Activated naive CD8-positive, alpha-beta T cell treated with anti-CD3 and anti-CD28 coated beads, Interleukin-2, amount 10 ng/mL, durations not matched to agents 7 days and 5 days (primary cell): ENCODE measurements around the gene RASAL1. TPM values are rescaled to one million over a fixed set of nuclear protein-coding genes. Genes with fewer than 3 reads are reported as not detected.
A peak's percentile ranks its signal among the peaks of the same experiment; 100 is the strongest.
"Not testable (repeated sequence)": the region's sequence is repeated elsewhere in the genome, so short reads cannot be mapped to it uniquely, and the experiment has no call there.

Experiments used
- ATAC-seq: fragments of 150-1000 bp; cut with Tn5 transposase; one replicate; pipeline ENCODE4 v1.10.0; 2021; ENCODE audit warnings: low read depth, moderate library complexity
- POLR2A ChIA-PET: fragments of 350-600 bp; sonication (Branson Sonifier 250); formaldehyde crosslinking; loops from one replicate; lab custom pipeline; 2021; ENCODE audit warnings: antibody characterized with exemption; lab: Charles Lee
- DNase-seq: peaks from one replicate; pipeline ENCODE4 v3.0.0; 2021
- H3K27ac Mint-ChIP-seq: one replicate; pipeline ENCODE4 v1.8.0; 2022; ENCODE audit warnings: mild to moderate bottlenecking, mixed read lengths
- H3K27me3 Mint-ChIP-seq: one replicate; pipeline ENCODE4 v1.8.0; 2022; ENCODE audit warnings: mild to moderate bottlenecking, moderate library complexity, mixed read lengths
- H3K36me3 Mint-ChIP-seq: one replicate; pipeline ENCODE4 v1.8.0; 2021; ENCODE audit warnings: mild to moderate bottlenecking, mixed read lengths
- H3K4me1 Mint-ChIP-seq: one replicate; pipeline ENCODE4 v1.8.0; 2021; ENCODE audit warnings: mixed read lengths
- H3K4me3 Mint-ChIP-seq: one replicate; pipeline ENCODE4 v1.8.0; 2022; ENCODE audit warnings: mild to moderate bottlenecking, moderate library complexity, mixed read lengths
- H3K9me3 Mint-ChIP-seq: one replicate; pipeline ENCODE4 v1.8.0; 2021; ENCODE audit warnings: mixed read lengths
- total RNA-seq, 2 experiments: library from RNA; stranded (reverse); gene quantifications; one replicate each; pipeline ENCODE4 v1.2.3, GENCODE V29; 2021

Gene RASAL1
- total RNA-seq, 2 experiments from 2014 or later = 1.0 to 2.3 TPM

GRCh38 chr12:113143959-113144358 lies 8.4 kb upstream of the RASAL1 start:
- Mint-ChIP-seq H3K4me3 (no peak overlapping the region), H3K4me1 (no peaks in the 10 kb centered on the region), H3K27ac (no peak overlapping the region), H3K9me3 (no peaks in the 10 kb centered on the region), H3K36me3 (no peaks in the 10 kb centered on the region), H3K27me3 (peaks cover 17% of the 10 kb centered on the region)
- ATAC-seq = no peak
- no peak for DNase-seq
- POLR2A ChIA-PET = no interaction called here

DNA sequence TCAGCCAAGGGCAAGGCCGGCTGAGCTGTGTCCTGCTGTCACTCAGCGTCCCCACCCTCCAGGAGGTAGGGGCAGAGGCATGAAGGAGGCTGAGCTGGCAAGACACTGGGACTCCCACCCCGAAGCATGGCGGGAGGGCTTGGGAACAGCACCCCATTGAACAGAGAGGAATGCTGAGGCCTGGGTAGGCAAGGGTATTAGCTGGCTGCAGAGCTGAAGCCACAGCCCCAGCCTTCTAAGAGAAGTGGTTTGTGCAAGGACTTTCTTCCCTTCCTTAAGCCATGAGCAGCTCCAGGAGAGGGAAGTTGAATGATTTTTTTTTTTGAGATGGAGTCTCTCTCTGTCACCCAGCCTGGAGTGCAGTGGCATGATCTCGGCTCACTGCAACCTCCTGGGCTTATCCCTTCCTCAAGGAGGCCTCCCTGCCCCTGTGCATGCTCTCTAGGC lies 7.3 kb upstream of the RASAL1 start:
- no peaks in the 10 kb centered on the region for H3K36me3 Mint-ChIP-seq
- POLR2A ChIA-PET = no interaction called here
- H3K9me3 Mint-ChIP-seq = no peaks in the 10 kb centered on the region
- no peak for ATAC-seq
- peaks cover 11% of the 10 kb centered on the region for H3K27me3 Mint-ChIP-seq
- H3K4me3 Mint-ChIP-seq = no peak overlapping the region
- H3K27ac Mint-ChIP-seq = no peak overlapping the region
- H3K4me1 Mint-ChIP-seq = no peaks in the 10 kb centered on the region
- no peak for DNase-seq

GRCh38 chr12:113142173-113142885 lies 6.8 kb upstream of the RASAL1 start:
- no peak overlapping the region for H3K27ac Mint-ChIP-seq
- peaks cover 7% of the 10 kb centered on the region for H3K27me3 Mint-ChIP-seq
- DNase-seq (no peak), ATAC-seq (no peak)
- H3K4me1 Mint-ChIP-seq = no peaks in the 10 kb centered on the region
- H3K36me3 Mint-ChIP-seq = no peaks in the 10 kb centered on the region
- H3K4me3 Mint-ChIP-seq = no peak overlapping the region
- POLR2A ChIA-PET = no interaction called here
- H3K9me3 Mint-ChIP-seq = no peaks in the 10 kb centered on the region

DNA sequence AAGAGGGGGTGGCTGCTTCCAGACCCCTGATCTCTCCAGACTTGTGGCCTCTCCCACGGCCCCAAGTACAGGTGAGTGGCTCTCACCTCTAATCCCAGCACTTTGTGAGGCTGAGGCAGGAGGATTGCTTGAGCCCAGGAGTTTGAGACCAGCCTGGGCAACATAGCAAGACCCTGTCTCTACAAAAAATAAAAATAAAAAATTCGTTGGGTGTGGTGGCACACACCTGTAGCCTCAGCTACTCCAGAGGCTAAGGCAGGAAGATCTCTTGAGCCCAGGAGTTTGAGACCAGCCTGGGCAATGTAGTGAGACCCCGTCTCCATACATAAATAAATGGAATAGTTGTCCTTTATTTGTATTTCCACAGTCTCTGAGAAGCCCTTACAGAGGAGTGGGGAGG lies 6.2 kb upstream of the RASAL1 start:
- H3K27me3 Mint-ChIP-seq, DNase-seq, H3K27ac Mint-ChIP-seq, POLR2A ChIA-PET, H3K4me3 Mint-ChIP-seq, H3K9me3 Mint-ChIP-seq, ATAC-seq, H3K36me3 Mint-ChIP-seq, H3K4me1 Mint-ChIP-seq: not testable (repeated sequence)

GRCh38 chr12:113140706-113141105 lies 5.1 kb upstream of the RASAL1 start:
- Mint-ChIP-seq H3K27me3 (peaks cover 1% of the 10 kb centered on the region), H3K27ac (no peak overlapping the region), H3K9me3 (no peaks in the 10 kb centered on the region), H3K4me1 (peaks cover 9% of the 10 kb centered on the region), H3K36me3 (no peaks in the 10 kb centered on the region), H3K4me3 (no peak overlapping the region)
- ATAC-seq (no peak), DNase-seq (no peak)
- POLR2A ChIA-PET = interaction anchor here (0.7 kb wide), 1 partner anchor 11 kb away, joined by 4 read pairs; no protein-coding TSS in a partner anchor

- Mint-ChIP-seq H3K27ac (no peak overlapping the region), H3K4me3 (no peak overlapping the region), H3K27me3 (peaks cover 2% of the 10 kb centered on the region), H3K36me3 (no peaks in the 10 kb centered on the region), H3K4me1 (peaks cover 11% of the 10 kb centered on the region), H3K9me3 (no peaks in the 10 kb centered on the region)
- POLR2A ChIA-PET = no interaction called here
- no peak for ATAC-seq
- no peak for DNase-seq
Measured at GRCh38 chr12:113138826-113139225, 3.3 kb upstream of the RASAL1 start.

DNA sequence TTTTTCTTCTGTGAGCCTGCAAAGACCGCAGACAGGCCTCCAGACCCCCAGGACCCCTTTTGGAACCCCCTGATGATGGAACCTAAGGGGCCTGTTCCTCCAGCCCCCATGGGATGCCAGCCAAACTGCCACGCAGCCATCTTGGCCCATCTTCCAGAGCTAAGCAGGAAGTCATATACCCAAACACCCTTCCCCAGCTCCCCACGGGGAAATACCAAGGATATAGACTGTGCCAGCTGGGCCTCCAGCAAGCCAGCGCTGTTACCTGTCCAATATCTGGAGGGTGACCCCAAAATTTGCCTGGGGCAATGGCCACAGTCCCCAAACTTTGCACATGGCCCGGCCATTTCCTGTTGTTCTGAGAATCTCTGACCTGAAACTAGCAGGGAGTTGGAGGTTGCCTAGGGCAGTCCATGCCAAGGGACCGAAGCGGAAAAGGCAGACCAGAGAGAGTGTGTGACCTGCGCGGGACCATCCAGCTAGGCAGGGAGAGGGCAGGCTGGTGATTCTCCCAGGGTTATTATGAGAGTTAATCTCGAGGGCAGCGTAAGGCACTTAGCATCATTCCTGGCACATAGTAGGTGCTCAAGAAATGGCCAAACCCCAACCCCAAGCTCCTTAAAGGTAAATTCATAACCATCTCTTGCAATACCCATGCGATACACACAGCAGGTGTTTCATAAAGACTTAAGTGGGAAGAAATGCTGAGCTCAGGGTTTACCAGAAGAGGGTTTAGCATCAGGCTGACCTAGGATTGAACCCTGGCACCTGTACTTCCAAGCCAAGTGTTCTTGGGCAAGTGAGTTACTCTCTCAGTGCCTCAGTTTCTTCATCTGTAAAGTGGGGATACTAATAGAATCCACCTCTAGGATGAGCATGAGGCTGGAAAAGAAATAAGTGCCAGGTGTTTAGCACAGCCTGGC lies 2.6 kb upstream of the RASAL1 start:
- Mint-ChIP-seq H3K9me3 (no peaks in the 10 kb centered on the region), H3K36me3 (no peaks in the 10 kb centered on the region), H3K27ac (no peak overlapping the region), H3K4me3 (no peak overlapping the region), H3K4me1 (peaks cover 11% of the 10 kb centered on the region), H3K27me3 (peaks cover 2% of the 10 kb centered on the region)
- POLR2A ChIA-PET = no interaction called here
- DNase-seq = no peak
- no peak for ATAC-seq

GRCh38 chr12:113136990-113137511 lies 1.5 kb upstream of the RASAL1 start:
- no peaks in the 10 kb centered on the region for H3K9me3 Mint-ChIP-seq
- H3K27me3 Mint-ChIP-seq = peaks cover 2% of the 10 kb centered on the region
- no peak for ATAC-seq
- H3K4me1 Mint-ChIP-seq = peaks cover 11% of the 10 kb centered on the region
- no peak overlapping the region for H3K4me3 Mint-ChIP-seq
- no peaks in the 10 kb centered on the region for H3K36me3 Mint-ChIP-seq
- POLR2A ChIA-PET = no interaction called here
- no peak overlapping the region for H3K27ac Mint-ChIP-seq
- no peak for DNase-seq

GRCh38 chr12:113136128-113136989 lies 798 bp upstream of the RASAL1 start:
- ATAC-seq (peak; percentile 65), DNase-seq (peak; percentile 66)
- POLR2A ChIA-PET = interaction anchor here (0.9 kb wide), 1 partner anchor 16 kb away, joined by 4 read pairs; no protein-coding TSS in a partner anchor
- peak overlapping the region; percentile 79 for H3K27ac Mint-ChIP-seq
- peak overlapping the region; percentile 81 for H3K4me3 Mint-ChIP-seq
- H3K9me3 Mint-ChIP-seq = no peaks in the 10 kb centered on the region
- H3K36me3 Mint-ChIP-seq = no peaks in the 10 kb centered on the region
- H3K4me1 Mint-ChIP-seq = peaks cover 11% of the 10 kb centered on the region
- peaks cover 2% of the 10 kb centered on the region for H3K27me3 Mint-ChIP-seq

DNA sequence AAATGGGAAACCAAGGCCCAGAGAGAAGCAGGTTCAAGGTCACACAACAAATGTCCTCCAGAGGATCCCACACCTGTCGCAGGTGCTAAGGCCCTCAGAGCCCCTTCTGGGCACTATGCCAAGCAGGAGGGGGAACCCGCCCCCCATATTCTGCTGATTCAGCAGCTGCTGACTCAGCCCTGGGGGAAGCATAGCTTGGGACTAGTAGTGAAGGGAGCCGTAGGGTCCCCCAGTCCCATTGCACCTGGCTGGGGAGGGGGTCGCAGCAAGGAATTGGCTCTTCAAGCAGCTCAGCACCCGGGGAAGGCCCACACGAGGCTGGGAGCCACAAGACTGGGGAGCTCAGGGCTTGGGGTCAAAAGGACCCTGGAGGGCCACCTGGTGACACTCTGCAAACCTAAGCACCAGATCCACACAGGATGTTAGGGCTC lies 1.0 kb downstream of the RASAL1 start:
- H3K4me1 Mint-ChIP-seq = peaks cover 11% of the 10 kb centered on the region
- H3K27ac Mint-ChIP-seq = no peak overlapping the region
- H3K9me3 Mint-ChIP-seq = no peaks in the 10 kb centered on the region
- no peak for ATAC-seq
- POLR2A ChIA-PET = no interaction called here
- H3K27me3 Mint-ChIP-seq = peaks cover 2% of the 10 kb centered on the region
- no peak for DNase-seq
- H3K4me3 Mint-ChIP-seq = peak overlapping the region; percentile 81
- H3K36me3 Mint-ChIP-seq = no peaks in the 10 kb centered on the region

DNA sequence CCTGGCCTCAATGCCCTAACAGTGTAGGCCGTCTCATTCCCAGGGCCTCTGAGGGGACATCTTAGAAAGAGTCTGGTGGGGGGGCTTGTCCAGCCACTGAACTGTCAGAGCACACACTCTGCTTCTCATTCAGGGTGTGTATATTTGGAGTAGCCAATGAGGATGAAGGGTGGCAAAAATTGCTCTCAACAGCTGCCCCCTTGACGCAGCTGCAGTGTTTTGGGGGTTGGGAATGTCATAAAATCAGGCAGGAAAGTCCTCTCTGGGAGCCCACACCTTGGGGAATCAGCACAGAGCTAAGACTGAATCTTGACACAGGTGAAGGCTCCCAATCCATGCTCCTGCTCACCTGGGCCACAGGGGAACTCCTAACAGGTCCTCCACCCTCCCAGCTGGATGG lies 1.5 kb downstream of the RASAL1 start:
- DNase-seq = no peak
- no peaks in the 10 kb centered on the region for H3K36me3 Mint-ChIP-seq
- ATAC-seq = no peak
- no peaks in the 10 kb centered on the region for H3K9me3 Mint-ChIP-seq
- no peak overlapping the region for H3K27ac Mint-ChIP-seq
- POLR2A ChIA-PET = no interaction called here
- H3K4me1 Mint-ChIP-seq = peaks cover 14% of the 10 kb centered on the region
- peaks cover 2% of the 10 kb centered on the region for H3K27me3 Mint-ChIP-seq
- no peak overlapping the region for H3K4me3 Mint-ChIP-seq

DNA sequence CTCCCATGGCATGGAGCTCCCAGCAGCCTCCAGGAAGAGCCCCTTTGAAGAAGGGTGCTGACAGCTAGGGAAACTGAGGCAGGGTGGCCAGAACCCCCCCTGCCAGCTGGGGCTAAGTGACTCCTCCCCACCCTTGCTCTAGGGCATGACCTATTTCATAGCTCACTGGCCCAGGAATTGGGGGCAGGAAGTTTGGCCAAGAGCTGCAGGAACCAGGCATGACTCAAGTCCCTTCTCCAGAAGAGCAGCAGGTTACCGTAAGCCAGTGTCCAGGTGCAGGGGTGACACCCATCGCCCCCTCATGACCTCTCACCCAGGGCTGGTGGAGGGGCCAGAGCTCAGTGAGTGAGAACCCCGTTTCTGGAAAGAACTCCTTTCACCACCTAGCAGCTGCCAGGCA lies 1.9 kb downstream of the RASAL1 start:
- Mint-ChIP-seq H3K4me1 (peaks cover 14% of the 10 kb centered on the region), H3K27ac (no peak overlapping the region), H3K36me3 (no peaks in the 10 kb centered on the region), H3K4me3 (no peak overlapping the region), H3K9me3 (no peaks in the 10 kb centered on the region), H3K27me3 (peaks cover 2% of the 10 kb centered on the region)
- no peak for DNase-seq
- ATAC-seq = no peak
- POLR2A ChIA-PET = no interaction called here

- no peaks in the 10 kb centered on the region for H3K36me3 Mint-ChIP-seq
- no peak overlapping the region for H3K4me3 Mint-ChIP-seq
- H3K9me3 Mint-ChIP-seq = no peaks in the 10 kb centered on the region
- peaks cover 5% of the 10 kb centered on the region for H3K27me3 Mint-ChIP-seq
- no peak for ATAC-seq
- H3K4me1 Mint-ChIP-seq = peaks cover 16% of the 10 kb centered on the region
- no peak for DNase-seq
- POLR2A ChIA-PET = no interaction called here
- H3K27ac Mint-ChIP-seq = no peak overlapping the region
Measured at GRCh38 chr12:113133036-113133435, 2.5 kb downstream of the RASAL1 start.
